Activated CD4-positive, alpha-beta T cell treated with anti-CD3 and anti-CD28 coated beads for 1 hour (primary cell): ENCODE results near the gene ETNPPL.
"Not testable (repeated sequence)": the region's sequence is repeated elsewhere in the genome, so short reads cannot be mapped to it uniquely, and the experiment has no call there.

ENCODE experiments used
- DNase-seq: peaks from one replicate; pipeline ENCODE4 v3.0.0-alpha.2; 2020

Gene ETNPPL

GRCh38 chr4:108751321-108751720 lies 11.5 kb downstream of the ETNPPL start:
- no peak for DNase-seq

DNA sequence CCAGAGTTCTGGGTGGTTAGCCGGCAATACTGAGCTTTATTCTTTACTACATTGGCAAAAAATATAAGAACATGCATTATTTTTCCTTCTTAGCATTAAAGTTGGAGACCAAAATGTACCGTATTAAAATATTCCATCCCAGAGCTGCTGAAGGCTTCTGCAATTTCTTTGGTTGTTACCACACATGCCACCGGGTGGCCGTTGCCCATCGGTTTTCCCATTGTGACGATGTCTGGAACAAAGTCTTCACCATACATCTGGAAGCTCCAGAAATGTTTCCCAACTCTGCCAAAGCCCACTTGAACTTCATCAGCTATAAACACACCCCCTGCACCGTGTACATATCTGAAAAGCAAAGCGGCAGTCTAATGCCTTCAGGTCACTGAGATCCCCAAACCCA lies 13.7 kb downstream of the ETNPPL start:
- DNase-seq, result no peak

DNA sequence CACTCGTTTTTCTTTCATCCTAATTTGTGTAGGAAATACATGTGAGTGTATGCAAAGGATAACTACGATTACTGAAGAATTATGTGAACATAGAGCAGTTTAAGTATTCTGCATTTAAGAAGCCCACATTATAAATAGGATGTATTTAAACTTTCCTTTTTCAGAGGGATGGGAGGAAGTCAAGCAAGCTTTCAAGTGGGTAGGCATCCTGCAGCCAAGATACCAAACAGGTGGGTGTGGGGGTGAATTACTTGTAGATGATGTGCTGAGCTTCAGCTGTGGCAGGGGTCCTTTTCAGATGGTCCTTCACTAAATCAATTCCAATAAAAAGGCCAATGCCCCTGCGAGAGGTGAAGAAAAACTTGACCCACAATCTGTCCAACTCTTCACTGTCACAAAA lies 16.3 kb downstream of the ETNPPL start:
- DNase-seq, result no peak

DNA sequence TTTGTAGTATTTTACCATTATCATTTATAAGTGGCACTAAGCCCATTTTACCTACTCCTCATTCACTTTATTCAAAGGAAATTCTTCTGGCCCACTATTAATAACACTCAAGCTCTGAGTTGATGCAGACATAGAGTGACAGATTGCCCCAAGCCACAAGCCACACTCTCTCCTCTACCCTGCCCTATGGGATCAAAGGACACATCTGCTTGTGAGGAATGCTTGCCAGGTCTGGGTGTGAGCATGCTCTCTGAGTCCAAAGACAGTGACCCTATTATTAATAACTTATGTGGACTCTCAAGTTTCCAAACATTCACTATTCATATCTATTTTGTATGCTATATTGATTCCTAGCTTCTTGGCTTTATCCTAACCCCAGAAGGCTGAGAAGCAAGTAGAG lies 18.5 kb downstream of the ETNPPL start:
- DNase-seq, result no peak

- no peak for DNase-seq
Observed at GRCh38 chr4:108742451-108743420, 20.1 kb downstream of the ETNPPL start.

DNA sequence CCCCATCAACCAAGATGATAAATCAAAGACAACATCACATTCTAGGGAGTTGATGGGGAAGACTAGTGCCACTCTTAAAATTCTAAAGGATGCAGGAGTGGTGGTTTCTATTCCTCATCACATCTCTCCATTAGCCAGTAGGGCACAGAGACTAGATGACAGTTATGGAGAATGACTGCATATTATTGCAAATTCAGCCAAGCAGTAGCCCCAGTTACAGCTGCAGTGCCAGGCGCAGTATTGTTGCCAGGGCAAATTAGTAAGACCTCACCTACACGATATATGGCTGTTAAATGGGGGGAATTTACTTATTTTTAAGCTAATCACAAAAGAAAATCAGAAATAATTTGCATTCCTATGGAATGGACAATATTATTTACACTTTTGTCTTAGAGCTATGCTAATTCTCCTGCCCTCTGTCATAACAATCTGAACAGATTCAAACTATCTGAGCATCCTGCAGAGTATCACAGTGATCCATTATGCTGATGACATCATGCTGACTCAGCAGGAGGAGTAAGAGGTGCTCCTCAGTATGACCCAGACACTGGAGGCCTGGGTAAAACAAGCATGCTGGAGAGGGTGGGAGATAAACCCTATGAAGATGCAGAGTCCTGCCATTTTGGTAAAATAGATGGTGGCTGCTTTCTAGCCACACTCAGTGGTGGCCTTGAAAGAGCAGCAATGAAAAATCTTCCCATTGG lies 24.7 kb downstream of the ETNPPL start:
- no peak for DNase-seq

GRCh38 chr4:108731006-108731405 lies 31.8 kb downstream of the ETNPPL start:
- no peak for DNase-seq

DNA sequence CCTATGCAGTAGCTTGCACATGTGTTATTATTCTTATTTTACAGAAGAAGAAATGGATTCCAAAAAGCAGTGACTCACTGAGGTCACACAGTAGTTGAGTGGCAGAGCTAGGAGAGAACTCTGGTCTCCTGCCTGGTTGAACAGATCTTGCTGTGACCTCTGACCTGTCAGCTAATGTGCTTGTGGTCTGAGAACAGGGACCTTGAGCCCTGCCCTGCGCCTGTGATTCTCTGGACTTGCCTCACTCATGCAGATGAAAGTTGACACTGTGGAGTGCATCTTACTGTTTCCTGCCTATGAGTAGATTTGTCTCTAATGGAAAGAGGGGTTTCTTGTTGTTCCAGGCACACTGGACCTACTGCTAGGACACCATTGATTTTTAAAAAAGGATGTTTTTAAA lies 32.3 kb downstream of the ETNPPL start:
- DNase-seq, result no peak

GRCh38 chr4:108729731-108730130 lies 33.1 kb downstream of the ETNPPL start:
- no peak for DNase-seq

- DNase-seq, result no peak
Observed at GRCh38 chr4:108725457-108725856, 37.4 kb downstream of the ETNPPL start.

GRCh38 chr4:108717386-108717785 lies 45.5 kb downstream of the ETNPPL start:
- no peak for DNase-seq

DNA sequence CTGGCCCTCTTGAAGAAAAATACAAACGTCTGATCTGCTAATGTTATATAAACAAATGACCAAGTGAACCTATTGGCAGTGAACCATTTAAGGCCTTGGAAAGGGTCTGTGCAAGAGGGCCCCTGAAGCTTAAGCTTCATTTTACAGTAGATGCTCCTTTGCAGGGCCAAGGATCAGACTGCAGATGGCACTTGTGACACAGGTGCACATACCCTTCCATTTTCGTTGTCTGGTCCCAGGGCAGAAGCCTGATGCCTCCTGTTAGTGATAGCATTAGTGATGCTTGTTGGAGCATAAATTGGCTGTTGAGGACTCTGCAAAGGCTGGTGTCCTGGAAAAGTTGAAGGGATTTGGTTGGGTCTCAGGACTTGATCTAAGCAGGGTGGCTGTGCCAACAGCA lies 46.5 kb downstream of the ETNPPL start:
- DNase-seq, result no peak

- DNase-seq, result no peak
Observed at GRCh38 chr4:108714880-108715279, 48.0 kb downstream of the ETNPPL start.

- not testable (repeated sequence) for DNase-seq
Observed at GRCh38 chr4:108710578-108710977, 52.3 kb downstream of the ETNPPL start.

GRCh38 chr4:108709722-108710121 lies 53.1 kb downstream of the ETNPPL start:
- no peak for DNase-seq

DNA sequence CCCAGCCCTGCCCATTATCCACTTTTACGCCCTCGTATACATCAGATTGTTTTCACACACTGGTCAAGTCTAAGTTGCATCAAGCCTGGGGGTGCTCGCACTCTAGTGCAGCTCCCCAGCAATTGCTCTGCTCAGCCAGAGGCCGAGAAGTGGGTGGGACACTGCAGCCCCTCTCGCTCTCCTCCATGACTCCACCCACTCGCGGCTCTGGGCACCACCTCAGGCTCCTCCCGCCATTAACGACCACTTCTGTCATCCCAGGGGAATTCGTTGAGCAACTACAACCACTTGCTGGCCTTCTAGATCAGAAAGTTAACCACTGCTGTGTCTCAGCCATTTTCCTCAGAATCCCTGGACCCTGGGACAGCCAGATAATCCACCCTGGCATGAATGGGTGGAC lies 53.6 kb downstream of the ETNPPL start:
- no peak for DNase-seq

DNA sequence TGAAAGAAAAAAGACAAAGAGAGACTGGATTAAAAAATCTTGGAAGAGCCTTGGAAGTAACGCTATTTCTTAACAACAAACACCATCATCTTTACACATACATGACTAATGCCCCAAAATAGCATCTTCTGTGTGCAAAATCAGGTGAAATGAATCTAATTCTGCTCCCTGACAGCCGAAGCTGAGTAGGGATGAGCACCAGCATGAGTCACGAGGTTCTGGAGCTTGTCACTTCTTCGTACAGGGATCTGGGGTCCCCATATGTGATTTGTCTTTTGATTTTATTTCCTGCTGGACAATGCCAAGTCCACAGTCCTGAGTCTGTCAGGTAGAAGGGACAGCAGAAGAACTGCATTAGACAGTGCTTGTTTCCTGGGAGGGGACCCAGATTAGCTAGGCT lies 56.6 kb downstream of the ETNPPL start:
- DNase-seq, result no peak

DNA sequence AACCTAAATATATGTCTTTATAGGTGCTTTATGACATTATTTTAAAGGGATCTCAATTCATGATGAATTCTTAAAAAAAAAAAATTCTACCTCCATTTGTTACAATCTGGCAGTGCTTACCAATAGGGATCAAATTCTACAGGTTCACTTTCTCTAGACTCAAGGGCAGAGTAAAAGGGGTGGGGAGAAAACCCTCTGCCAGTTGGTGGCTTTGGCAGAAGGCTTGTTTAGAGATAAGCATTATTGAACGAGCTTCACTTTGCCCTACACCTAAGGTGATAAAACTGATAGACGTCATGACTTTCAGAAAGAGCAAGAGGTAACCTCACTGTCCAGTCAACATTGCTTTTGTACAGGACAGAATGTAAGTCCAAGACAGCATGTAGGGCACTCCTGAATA lies 58.9 kb downstream of the ETNPPL start:
- no peak for DNase-seq

DNA sequence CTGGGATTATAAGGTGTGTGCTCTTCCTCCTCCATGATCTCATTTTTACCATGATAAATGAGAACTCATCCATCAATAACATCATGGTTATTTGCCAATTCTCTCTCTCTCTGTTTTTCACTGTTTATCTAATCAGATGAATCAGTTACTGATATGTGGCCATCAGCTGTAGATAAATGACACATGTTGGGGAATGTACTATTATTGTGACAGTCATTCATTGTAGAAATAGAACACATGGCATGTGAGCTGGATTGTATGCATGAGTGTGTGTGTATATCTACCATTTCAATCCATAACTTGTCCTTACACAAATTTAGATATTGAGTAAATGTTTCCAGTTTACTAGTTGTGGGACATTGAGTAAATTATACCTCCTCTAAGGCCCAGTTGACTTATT lies 59.5 kb downstream of the ETNPPL start:
- DNase-seq, result no peak

- no peak for DNase-seq
Observed at GRCh38 chr4:108702960-108703359, 59.9 kb downstream of the ETNPPL start.

- DNase-seq, result no peak
Observed at GRCh38 chr4:108700081-108700757, 62.6 kb downstream of the ETNPPL start.

DNA sequence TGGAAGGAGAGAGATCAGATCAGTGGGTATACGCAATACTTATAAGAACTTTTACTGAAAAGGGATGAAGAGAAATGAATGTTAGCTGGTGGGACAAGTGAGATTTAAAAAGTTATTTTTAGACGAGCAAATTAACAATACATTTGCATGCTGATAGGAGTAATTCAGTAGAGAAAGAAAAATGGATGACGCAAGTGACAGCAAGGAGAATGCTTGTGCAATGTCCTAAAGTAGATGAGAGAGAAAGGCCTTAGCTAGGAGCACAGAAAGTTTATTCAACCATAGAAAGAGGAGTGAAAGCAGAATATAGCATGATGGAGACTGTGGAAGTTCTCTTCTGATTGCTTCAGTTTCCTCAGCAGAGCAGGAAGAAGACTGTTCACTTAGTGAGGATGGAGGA lies 66.7 kb downstream of the ETNPPL start:
- no peak for DNase-seq

GRCh38 chr4:108695062-108695461 lies 67.8 kb downstream of the ETNPPL start:
- no peak for DNase-seq

DNA sequence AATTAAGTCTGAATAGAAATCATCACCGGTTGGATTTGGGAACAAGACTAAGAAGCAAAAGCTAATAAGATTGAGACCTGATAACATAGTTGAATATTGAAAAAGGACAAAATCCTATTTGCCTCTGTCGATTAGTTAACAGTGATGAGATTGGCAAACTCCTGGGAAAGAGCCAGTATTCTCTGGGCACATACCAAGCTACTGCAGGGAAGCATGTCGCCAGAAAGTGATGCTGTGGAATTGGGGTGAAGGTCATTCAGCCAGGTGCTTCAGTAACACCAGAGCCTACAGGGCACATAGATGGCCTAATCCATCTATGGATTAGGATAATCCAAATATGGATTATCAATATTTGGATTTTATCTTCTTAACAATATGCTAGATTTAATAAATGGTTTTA lies 68.4 kb downstream of the ETNPPL start:
- DNase-seq, result no peak
